Body of pancreas (tissue), 4 donors: Measurements from ENCODE around the gene ACTA2.

Experiments
- CTCF ChIP-seq, 7 experiments: fragments of 450-650 bp in 4 of 7; fragments of 200-600 bp in 3 of 7; sonication (generic) in 3 of 7; IDR thresholded peaks; one replicate each; pipeline ENCODE4 v1.5.1; 2016 to 2019; ENCODE audit warnings: antibody characterized with exemption in 7 of 7
- POLR2A ChIP-seq, 3 donors: fragments of 450-650 bp; IDR thresholded peaks; one replicate each; pipeline ENCODE4 v1.6.1; 2016; ENCODE audit warnings: antibody characterized with exemption in 3 of 3, mild to moderate bottlenecking in 2 of 3

- TF ChIP-seq CTCF (IDR thresholded peaks at IDR 0.05) (no peak), POLR2A (IDR thresholded peaks at IDR 0.05) (no peak)
Measured at GRCh38 chr10:88889559-88890337, 62.8 kb downstream of the ACTA2 start.
